ENCODE data around the gene CDH12. TPM values are rescaled to one million over a fixed set of nuclear protein-coding genes. Genes with fewer than 3 reads are reported as not detected.
"Not testable (repeated sequence)": the region's sequence is repeated elsewhere in the genome, so short reads cannot be mapped to it uniquely, and the experiment has no call there.

CDH12 gene
- total RNA-seq, 1 experiment from 2014 or later = 0.98 TPM

DNA sequence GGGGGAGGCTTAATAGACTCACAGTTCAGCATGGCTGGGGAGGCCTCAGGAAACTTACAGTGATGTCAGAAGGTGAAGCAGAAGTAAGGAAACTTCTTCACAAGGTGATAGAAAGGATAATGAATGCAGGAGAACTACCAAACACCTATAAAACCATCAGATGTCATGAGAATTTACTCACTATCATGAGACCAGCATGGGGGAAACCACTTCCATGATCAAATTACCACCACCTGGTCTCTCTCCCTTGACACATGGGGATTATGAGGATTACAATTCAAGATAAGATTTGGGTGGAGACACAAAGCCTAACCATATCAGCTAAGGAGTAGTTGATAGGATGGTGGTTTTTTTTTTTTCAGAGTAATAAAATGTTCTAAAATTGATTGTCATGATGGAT lies 201.8 kb downstream of the CDH12 start:
- DNase-seq (ENCODE audit: low read depth) = peak; percentile 7

DNA sequence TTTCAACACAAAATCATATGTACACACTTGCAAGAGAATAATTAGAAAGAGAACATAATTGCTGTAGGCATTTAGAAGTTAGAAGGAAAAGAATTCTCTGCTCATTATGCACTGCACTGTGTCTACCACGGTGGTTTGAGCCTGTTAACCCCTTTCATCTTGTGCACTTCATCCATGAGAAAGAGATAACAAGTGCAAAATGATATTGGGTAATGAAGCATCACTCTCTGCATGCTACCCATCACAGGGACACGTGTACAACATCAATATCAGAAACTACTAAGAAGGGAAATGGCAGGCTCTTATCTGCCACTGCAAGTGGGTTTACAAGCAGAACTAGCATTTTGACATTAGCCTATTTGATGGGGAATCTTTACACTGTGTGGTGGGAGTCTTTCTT lies 202.6 kb downstream of the CDH12 start:
- DNase-seq (ENCODE audit: low read depth) = no peak

DNA sequence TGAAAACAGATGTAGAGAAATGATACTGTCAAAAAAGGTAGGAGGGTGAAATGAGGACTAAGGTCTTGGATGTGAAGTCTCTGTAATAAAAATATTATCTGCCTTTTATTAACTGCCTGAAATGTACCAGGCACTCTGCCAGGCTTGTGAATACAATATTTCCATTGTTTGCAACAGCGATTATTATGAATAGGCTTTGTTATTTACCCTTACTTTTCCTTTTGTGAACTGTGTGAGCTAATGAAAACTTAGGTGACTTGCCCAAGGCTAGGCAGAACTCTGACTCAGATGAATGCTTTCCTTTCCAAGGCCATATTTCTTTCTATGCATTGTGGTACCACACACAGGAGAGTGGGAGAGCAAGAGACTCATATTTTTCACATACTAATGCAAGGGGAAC lies 204.1 kb downstream of the CDH12 start:
- DNase-seq (ENCODE audit: low read depth) = peak; percentile 62

DNA sequence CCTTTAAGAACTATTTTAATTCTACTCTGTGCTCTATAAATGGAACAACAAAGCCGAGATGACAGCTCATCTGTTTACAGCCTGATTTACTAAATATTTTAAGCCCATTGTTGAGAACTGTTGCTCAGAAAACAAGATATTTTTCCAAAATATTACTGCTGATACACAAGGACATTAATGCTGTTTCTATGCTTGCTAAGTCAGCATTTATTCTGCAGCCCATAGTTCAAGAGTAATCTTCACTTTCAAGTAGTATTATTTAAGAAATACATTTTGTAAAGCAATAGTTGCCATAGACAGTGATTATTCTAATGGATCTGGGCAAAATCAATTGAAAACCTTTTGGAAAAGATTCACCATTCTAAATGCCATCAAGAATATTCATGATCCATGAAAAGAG lies 208.3 kb downstream of the CDH12 start:
- DNase-seq (ENCODE audit: low read depth) = no peak

DNA sequence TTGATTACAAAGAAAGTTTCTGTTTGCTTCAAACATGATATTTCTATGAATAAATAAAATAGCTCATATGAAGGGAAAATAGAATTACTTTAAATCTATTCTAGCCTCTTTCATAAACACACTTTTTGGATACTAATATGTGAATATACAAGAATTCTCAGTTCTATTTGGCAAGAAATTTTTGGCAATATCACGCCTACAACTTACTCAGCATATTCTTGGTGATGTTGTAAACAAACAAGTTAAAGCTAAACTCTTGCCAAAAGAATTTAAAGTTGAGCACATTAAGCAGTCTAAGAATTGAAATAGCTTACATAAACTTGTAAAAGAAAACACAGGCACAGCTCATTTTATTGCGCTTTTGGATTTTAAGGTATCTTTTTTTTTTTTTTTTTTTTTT lies 209.8 kb downstream of the CDH12 start:
- DNase-seq (ENCODE audit: low read depth) = no peak

DNA sequence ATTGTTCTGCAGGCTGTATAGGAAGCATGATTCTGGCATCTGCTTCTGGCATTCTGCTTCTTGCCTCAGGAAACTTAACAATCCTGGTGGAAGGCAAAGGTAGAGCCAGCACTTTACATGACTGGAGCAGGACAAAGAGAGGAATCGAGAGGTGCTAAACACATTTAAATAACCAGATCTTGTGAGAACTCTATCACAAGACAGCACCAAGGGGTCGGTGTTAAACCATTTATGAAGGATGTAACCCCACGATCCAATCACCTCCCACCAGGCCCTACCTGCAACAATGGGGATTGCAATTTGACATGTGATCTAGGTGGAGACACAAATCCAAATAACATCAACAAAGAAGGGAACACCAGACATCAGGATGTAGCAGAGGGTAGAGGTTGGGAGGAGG lies 221.5 kb downstream of the CDH12 start:
- DNase-seq (ENCODE audit: low read depth) = no peak

DNA sequence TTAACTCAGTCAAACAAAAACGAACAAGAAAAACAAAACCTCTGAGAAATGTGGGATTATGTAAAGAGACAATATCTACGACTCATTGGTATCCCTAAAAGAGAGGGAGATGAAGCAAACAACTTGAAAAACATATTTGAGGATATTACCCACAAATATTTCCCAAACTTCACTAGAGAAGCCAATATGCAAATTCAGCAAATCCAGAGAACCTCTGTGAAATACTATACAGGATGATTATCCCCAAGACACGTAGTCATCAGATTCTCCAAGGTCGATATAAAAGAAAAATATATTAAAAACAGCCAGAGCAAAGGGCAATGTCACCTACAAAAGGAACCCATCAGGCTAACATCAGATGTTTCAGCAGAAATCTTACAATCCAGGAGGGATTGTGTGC lies 226.1 kb downstream of the CDH12 start:
- no peak for DNase-seq (ENCODE audit: low read depth)

DNA sequence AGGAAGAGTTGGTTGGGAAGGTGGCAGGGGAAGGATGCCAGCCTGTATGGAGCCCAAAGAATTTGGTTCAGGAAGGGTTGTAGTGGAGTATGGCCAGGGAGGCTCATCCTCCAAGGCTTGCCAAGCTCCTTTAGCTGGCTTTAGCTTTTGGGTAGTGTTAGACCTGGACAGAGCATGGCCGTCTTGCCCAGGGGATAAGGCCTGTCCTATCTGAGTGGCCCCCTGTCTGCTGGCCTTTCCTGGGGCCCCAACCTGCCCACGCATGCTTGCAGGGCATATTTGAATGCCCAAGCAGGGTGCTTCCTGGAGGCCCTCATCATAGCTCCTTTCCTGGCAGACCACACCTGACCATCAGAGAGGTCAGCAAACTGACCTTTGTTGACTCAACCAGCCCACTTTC lies 227.7 kb downstream of the CDH12 start:
- no peak for DNase-seq (ENCODE audit: low read depth)

DNA sequence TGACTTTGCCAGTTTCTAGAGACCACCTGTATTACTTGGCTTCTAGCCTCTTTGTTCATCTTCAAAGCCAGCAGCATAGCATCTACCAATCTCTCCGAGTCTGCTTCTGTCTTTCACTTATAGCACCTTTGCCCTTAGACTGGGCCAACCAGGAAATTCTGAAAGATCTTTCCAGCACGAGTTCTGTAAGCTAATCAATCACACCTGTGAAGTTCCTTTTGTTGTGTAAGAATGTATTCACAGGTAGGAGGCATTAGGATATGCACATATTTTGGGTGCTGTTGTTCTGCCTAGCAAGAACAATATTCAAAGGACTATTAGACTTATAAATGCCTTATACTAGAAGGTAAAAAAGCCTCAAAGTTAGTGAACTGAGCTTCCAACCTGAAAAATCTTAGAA lies 232.1 kb downstream of the CDH12 start:
- DNase-seq (ENCODE audit: low read depth) = no peak

DNA sequence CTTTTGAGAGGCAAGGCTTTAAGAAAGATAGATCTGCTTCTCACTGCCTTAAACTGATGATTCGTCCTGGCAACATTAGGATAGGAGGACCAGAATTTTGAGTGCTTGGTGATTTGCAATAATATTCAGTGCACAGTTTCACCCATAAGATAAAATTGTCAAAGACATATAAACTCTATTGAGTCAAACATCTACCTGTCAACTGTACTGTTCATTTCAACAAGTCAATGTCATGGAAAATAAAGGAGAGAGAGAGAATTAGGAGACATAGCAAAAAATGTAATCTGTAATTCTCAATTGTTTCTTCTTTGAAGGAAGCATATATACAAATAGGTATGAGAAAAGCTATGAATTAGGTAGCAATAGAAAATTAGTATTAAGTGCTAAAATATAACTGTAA lies 237.2 kb downstream of the CDH12 start:
- DNase-seq (ENCODE audit: low read depth) = no peak

DNA sequence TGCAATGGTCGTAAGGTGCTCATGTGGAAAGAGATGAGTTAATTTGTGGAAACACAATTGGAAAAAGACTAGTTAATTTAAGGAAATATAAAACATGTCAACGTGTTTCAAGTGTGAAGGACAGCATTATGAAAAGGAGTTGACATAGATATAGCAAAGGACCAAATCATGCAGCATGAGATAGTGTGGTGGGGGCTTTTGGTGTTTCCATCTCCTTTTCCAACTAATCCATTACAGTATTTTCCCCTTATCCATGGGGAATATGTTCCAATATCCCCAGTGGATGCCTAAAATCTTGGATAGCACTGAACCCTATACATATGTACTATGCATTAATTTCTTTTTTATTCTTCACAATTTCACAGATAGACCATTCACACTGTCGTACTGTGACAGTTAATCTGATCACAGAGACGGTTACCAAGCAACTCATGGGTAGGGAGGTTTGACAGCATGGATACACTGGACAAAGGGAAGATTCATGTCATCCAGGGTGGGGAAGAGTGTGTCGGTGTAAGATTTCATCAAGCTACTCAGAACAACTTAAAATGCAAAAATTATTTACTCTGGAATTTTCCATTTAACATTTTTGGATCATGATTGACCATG lies 238.6 kb downstream of the CDH12 start:
- no peak for DNase-seq (ENCODE audit: low read depth)

DNA sequence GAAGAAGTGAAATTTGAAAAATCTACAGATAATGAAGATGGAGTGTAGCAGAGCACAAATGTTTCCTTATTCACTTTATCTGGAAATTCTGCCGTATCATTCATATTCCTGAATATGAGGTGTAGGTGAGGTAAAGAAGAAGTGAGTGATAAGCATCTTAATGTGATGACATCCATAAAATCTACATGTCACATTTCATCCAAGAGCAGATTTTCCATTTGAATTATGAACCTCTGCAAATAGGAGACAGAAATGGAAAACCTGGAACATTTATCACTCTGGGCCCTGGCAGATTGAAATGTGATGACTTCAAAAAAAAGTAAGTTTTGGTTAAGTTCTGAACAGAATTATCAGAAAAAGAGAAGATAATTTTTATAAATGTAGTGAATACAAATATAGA lies 240.2 kb downstream of the CDH12 start:
- DNase-seq (ENCODE audit: low read depth) = no peak

DNA sequence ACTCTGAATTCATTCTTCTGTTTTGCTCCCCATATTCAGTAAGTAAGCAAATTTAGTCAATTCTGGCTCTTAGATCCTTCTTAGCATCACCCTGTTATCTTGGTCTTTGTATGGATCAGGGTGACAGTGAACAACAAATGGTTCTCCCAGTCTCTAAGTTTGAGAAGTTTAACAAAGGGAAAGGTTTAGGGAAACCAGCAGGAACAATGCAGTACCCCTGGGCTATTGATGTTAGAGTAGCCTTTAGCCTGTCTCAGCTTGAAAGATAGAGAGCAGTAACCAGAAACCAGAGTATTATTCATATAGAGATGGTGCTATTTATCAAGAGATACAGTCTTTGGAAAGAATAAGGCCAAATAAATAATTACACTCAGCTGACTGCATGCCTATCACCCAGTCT lies 241.8 kb downstream of the CDH12 start:
- DNase-seq (ENCODE audit: low read depth) = no peak

DNA sequence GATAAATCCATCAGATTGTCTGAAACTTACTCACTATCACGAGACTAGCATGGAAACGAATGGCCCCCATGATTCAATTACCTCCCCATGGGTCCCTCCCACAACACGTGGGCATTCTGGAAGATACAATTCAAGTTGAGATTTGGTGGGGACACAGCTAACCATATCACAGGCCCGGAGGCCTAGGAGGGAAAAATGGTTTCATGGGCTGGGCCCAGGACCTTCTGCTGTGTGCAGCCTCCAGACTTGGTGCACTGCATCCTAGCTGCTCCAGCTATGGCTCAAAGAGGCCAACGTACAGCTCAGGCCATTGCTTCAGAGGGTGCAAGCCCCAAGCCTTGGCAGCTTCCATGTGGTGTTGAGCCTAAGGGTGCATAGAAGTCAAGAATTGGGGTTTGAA lies 245.6 kb downstream of the CDH12 start:
- not testable (repeated sequence) for DNase-seq (ENCODE audit: low read depth)

DNA sequence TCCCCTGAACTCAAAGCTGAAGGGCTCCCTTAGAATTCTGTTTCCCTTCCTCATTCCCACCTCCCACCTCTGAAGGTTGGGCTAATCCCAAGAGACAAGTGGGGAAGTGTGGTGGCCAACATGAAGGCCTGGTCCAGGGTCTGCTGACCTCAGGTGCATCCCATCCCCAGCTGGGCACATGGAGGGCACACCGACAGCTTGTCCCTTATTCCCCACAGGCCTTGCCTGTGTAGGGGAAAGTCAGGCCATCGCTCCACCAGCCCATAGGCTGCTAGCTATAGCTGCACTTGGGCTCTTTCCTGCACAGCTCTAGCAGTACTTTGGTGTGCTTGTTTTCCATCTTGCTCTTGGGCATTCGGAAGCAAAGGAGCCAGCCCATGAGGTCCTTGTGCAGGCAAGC lies 247.7 kb downstream of the CDH12 start:
- no peak for DNase-seq (ENCODE audit: low read depth)

DNA sequence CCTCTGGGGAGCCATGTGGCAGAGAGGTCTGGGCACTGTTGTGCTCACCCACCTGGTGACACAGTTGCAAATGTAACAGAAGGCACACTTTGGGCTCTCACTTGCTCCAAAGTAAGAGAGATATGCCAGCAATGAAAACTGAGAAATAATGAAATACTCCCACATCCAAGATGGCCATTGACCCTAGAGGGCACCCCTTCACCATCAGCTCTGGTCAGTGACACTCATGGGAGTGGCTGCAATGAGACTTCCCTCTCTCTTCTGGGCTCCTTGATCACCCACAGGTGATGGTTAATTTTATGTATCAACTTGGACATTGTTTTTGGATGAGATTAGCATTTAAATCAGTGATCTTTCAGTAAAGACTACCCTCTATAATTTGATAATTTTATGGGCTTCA lies 248.4 kb downstream of the CDH12 start:
- no peak for DNase-seq (ENCODE audit: low read depth)

DNA sequence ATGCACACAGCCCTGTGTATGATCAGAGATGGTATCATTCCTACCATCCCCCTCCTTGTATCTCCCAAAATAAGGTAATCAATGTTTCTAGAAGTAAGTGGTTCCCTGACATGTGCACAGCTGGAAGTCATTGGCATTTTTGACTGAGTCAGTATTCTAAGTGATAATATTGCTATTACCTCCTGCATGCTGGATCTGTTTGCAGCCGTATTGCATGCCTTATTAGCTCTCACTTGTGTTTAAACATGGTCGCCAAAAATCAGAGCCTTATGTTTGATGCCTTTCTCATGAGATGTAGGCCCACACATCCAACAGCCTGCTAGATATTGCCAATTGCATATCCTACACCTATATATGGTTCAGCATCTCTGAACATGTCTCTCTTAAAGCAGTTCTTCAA lies 254.3 kb downstream of the CDH12 start:
- DNase-seq (ENCODE audit: low read depth) = no peak

DNA sequence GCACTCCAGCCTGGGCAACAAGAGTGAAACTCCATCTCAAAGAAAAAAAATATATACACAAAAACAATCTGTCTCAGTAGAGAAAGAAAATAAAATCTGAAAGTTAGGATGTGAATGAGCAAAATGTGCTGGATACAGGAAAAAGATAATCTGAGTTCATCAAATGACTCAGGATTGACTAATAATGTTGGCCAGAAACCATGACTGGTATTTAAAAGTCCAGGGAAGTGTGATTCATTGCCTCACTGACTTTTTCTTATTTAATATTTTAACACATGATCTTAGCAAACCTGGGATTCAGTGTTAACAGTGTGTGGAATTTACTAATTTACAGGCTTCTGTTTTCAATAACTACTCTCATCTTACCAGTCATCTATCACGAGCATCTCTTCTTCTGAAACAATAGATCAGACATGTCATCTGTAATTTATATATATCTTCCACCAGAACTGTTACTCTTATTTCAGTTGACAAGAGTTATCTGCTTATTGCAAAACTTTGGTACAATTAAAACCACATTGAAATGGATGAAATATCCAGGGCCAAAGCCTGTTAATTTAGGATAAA lies 256.7 kb downstream of the CDH12 start:
- peak; percentile 90 for DNase-seq (ENCODE audit: low read depth)

DNA sequence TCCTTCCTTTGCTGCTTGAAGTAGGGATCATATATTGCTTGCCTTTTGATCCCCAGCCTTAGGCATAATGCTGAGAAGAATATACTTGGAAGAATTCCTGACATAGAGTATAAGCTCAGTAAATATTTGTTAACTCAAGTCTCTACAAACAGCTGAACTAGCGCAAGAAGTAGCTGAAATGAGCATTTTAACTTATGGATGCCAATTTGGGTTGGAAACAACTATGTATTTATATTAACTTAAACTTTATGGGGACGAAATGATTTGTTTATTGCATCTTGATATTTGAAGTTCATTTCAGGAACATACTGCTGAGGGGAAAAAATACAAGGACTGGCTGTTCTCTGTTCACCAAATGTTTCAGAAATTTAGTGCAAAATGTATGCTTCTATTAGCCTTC lies 258.7 kb downstream of the CDH12 start:
- DNase-seq (ENCODE audit: low read depth) = no peak

DNA sequence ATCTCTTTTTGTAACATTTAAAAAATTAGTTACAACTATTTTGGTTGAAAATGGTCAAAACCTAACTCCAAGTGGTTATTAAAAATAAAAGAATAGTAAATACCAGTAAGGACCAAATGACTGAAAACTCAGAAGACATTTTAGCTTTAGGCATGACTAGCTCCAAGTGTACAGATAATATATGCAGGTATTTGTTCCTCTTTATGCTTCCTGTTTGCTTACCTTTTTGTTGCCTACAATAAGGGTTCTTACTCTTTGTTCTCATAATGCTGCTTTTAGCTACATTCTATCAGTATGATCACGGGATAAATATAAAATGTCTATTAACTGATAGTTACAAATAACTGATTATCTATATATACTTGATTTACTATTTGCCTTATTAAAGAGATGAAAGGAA lies 259.6 kb downstream of the CDH12 start:
- DNase-seq (ENCODE audit: low read depth) = no peak

DNA sequence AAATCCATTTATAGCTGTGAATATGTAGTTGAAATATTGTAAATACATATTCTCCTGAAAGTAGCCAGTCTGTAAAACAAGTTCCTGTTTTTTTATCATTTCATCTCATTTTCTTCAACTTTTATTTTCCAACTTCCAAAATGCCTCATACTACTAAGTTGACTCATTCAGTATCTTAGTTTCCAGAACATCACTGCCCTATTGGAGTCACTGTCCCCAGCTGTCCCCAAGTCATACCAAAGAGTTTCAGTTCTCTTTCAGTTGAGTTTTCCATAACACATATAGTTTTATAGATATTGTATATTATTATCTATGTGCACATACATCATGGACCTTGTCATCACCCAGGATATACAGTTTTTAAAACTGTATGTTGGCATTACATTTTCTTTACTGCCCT lies 261.7 kb downstream of the CDH12 start:
- DNase-seq (ENCODE audit: low read depth) = no peak

DNA sequence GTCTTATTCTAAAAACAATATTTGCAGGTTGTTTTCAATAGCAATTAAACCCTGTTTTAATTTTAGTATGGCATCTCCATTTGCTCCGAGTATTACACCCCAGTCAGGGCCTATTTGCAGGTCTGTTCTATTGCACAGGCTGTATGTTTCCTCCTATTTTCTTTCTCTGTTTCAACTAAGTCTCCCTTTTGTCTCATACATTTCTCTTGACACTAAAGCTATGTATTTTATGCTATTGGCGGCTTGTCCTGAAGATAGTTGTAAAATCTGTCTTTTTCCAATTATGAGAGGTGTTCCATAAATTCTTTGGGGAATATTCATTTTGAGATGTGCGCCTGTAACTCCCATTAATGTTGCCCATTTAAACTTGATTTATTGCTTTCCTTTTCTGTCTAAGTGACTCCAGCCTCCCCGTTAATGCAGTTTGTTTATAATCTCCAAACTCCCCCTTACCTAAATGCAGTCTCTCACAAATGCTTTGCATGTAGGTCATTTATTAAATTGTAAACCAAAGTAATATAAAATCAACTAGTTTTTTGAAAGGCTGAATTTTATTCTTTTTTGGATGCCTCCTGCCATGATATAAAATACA lies 262.4 kb downstream of the CDH12 start:
- no peak for DNase-seq (ENCODE audit: low read depth)

DNA sequence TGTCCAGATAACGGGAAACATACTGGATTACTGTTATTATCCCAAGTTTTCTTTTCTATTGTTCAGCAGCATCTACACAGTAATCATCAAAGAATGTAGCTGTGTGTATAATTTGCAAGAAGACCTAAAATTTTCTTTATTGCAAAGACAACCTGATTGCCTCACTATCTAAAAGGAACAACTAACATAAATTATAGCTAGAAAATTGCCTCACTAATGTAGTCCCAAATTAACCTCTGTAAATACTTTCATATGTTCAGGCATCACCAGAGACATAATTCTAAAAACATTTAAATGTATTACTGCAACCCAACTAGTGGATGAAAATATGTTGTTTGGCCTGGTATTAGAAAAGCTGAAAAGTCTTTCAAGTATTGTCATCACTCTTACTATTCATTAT lies 275.4 kb downstream of the CDH12 start:
- no peak for DNase-seq (ENCODE audit: low read depth)

DNA sequence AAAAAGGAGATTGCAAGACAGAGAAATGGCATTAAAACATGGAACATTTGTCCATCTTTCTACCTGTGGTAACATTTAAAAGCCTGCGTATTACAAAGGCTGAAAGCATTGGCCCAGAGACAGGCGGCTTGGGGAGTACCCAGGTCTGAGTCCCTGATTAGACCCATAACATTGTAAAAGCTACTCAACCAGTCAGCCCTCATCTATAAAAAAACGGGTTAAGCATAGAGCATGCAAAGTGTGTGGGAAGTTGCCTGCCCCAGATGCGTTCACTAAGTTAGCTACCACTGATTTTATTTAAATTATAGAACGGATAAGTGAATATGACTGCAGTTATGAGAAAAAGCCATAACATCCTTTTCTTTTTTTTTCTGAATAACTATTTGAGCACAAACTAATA lies 276.1 kb downstream of the CDH12 start:
- DNase-seq (ENCODE audit: low read depth) = no peak
